Measurements from ENCODE around the gene PCK2.

DNA sequence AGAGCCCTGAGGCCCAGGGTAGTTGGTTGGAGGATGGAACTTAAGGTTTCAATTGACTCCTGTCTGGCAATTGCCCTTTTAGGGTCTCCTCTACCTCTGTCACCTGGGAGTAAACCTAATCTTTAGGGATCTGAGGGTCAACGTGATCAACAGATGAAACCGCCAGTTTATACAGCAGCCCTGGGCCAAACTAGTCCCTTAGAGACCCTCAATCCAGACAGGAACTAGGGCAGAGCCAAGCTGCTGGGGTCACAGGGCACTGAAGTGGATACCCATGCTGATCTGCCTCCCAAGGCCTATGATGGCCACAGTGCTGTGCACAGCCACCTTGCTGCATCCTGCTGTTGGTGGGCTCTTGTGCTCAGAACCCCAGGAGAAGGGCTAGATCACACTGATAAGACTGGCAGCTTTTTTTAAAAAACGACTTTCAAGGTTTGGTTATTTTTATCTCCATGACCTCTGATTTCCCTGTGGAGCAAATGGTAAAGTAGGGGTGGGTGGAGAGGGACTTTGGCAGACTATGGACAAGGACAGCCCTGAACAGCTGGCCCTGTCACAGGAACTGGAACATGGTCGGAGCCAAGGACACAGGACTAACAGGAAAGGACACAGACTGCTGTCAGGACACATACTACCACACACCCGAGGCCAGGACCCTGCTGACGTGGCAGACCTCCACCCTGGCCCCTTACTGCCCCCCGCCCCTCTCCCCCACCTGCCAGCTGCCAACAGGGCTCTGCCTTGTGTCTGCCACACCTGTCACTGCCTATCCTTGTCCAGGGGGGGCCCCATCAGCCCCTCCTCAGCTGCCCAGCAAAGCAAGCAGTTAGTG is 36.8 kb downstream of the PCK2 start:
- TF ChIP-seq EZH2 (IDR thresholded peaks at IDR 0.05; ENCODE audit: borderline replicate concordance, low read depth, low read length, poor library complexity, severe bottlenecking) (no peak), CTCF (conservative IDR thresholded peaks at IDR 0.05; ENCODE audit: low read depth, low read length) (no peak)

All from A673 (cell line).